Measurements from ENCODE around the gene ATP6V1B1.

Gene ATP6V1B1

DNA sequence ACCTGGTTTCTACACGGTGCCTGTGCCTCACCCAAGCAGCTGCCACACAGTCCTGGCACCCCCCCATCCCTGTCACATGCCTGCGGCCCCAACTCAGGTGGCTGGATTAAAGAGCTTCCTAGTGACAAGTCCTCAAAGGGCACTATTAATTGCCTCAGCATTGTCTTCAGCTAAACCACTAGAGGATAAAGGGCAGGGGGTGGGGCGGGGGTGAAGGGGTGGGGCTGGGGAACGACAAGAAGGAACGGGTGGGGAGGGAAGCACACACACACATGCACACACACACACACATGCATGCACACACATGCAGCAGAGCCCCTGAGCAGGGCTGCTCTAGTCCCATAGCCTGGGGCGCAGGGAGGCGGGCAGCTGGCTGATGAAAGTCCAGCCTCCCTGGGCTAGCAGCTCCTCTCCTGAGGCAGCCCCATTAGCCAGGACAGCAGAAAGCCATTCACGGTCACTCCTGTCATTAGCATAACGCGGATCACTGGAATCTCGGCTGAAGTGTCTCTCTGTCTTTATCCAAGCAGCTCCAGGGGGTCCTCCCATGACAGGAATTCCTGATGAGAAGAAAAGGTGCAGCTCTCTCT lies 66.4 kb downstream of the ATP6V1B1 start:
- no peaks in the 10 kb centered on the region for H3K36me3 ChIP-seq (ENCODE audit: control insufficient read depth in 4 of 4, insufficient read depth in 4 of 4, low read length in 3 of 4)
- CTCF ChIA-PET: interaction anchor here (1.0 to 4.8 kb wide), 12 partner anchors 10 to 391 kb away, joined by 3 to 14 read pairs (median 6); no protein-coding TSS in a partner anchor
- no peak overlapping the region for H3K4me3 ChIP-seq (ENCODE audit: control insufficient read depth in 1 of 7, extremely low read depth in 1 of 7, insufficient read depth in 4 of 7, low read depth in 2 of 7, low read length in 6 of 7)
- H3K9me3 ChIP-seq (ENCODE audit: control extremely low read depth in 1 of 5, control insufficient read depth in 4 of 5, insufficient read depth in 2 of 5, low read depth in 1 of 5, low read length in 4 of 5): no peaks in the 10 kb centered on the region
- no peak for DNase-seq
- H3K27ac ChIP-seq (ENCODE audit: insufficient read depth in 1 of 2, low read depth in 1 of 2, low read length in 2 of 2, poor library complexity in 1 of 2, severe bottlenecking in 2 of 2): no peak overlapping the region
- H3K27me3 ChIP-seq (replicated peaks in 2 of 5; ENCODE audit: control insufficient read depth in 4 of 5, insufficient read depth in 5 of 5, low read length in 4 of 5): peaks cover 0 to 4% (median 0%) of the 10 kb centered on the region in 5 experiments
- POLR2A ChIA-PET: no interaction called here
- WGBS (ENCODE audit: insufficient coverage): 98% methylated on average over 4 of the region's 11 CpGs
- peaks cover 0 to 12% (median 6%) of the 10 kb centered on the region in 4 experiments for H3K4me1 ChIP-seq (ENCODE audit: control extremely low read depth in 1 of 4, control insufficient read depth in 4 of 4, insufficient read depth in 4 of 4, low read length in 3 of 4)

DNA sequence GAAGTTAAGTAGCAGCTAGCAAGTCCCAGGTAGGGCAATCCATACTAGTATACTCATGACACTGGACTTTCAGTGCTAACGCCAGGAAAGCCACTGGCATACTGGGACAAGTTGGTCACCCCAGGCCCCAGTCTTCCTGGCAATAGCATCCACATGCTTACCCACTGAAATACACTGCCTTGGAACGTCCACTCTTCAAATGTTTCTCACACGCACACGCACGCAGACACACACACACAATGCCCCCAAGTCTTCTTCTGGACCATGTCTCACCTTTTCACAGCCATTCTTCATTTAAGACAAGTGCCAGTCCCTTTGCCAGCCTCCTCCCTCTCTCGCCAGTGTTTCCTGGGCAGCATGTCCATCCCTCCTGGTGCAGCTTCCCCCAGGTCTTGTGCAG lies 67.7 kb downstream of the ATP6V1B1 start:
- Histone ChIP-seq H3K4me3 (ENCODE audit: control insufficient read depth in 1 of 7, extremely low read depth in 1 of 7, insufficient read depth in 4 of 7, low read depth in 2 of 7, low read length in 6 of 7) (no peak overlapping the region), H3K9me3 (ENCODE audit: control extremely low read depth in 1 of 5, control insufficient read depth in 4 of 5, insufficient read depth in 2 of 5, low read depth in 1 of 5, low read length in 4 of 5) (no peaks in the 10 kb centered on the region), H3K36me3 (ENCODE audit: control insufficient read depth in 4 of 4, insufficient read depth in 4 of 4, low read length in 3 of 4) (no peaks in the 10 kb centered on the region), H3K4me1 (ENCODE audit: control extremely low read depth in 1 of 4, control insufficient read depth in 4 of 4, insufficient read depth in 4 of 4, low read length in 3 of 4) (peaks cover 0 to 12% (median 6%) of the 10 kb centered on the region in 4 experiments), H3K27ac (ENCODE audit: insufficient read depth in 1 of 2, low read depth in 1 of 2, low read length in 2 of 2, poor library complexity in 1 of 2, severe bottlenecking in 2 of 2) (no peak overlapping the region), H3K27me3 (replicated peaks in 2 of 5; ENCODE audit: control insufficient read depth in 4 of 5, insufficient read depth in 5 of 5, low read length in 4 of 5) (peaks cover 0 to 4% (median 0%) of the 10 kb centered on the region in 5 experiments)
- ChIA-PET CTCF (interaction anchor here (4.8 kb wide), 1 partner anchor 11 kb away, joined by 14 read pairs; no protein-coding TSS in a partner anchor), POLR2A (no interaction called here)
- no peak for DNase-seq
- WGBS (ENCODE audit: insufficient coverage): 98% methylated on average over 6 of the region's 6 CpGs

DNA sequence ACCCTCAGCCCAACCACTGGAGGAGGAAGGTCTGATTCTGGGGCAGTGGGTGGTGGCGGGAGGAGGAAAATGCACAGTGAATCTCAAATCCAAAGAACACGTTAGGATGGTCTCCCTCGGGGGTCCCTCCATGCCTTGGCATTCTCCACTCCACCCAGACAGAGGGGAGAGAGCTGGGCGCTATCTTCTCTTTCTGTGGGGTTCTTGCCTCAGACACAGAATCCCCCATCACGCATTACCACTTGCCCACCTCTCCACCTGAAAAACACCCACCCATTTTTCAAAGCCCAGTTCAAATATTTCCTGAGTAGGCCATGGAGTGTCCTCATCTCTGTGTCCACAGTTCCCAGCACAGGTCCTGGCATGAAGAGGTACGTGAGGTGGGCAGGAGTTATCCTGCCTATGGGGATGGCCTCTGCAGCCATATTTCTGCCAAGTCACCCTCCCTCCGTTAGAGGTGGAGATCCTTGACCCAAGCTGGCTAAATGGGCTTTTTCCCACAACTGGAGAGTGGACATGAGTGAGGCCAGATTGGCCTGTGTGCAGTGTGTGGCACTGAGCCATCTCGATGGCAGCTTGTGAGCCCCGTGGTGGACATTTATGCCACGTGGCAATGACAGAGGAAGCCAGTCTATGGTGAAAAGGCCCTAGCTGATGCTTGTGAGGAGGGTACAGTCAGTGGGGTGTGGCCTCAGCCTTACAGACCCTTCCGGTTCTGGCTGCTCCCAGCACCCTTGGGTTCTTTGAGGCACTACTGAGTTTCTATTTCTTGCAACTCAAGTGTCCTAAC lies 68.5 kb downstream of the ATP6V1B1 start:
- Histone ChIP-seq H3K4me3 (ENCODE audit: control insufficient read depth in 1 of 7, extremely low read depth in 1 of 7, insufficient read depth in 4 of 7, low read depth in 2 of 7, low read length in 6 of 7) (no peak overlapping the region), H3K4me1 (ENCODE audit: control extremely low read depth in 1 of 4, control insufficient read depth in 4 of 4, insufficient read depth in 4 of 4, low read length in 3 of 4) (peaks cover 0 to 12% (median 6%) of the 10 kb centered on the region in 4 experiments), H3K27me3 (replicated peaks in 2 of 5; ENCODE audit: control insufficient read depth in 4 of 5, insufficient read depth in 5 of 5, low read length in 4 of 5) (peaks cover 0 to 4% (median 0%) of the 10 kb centered on the region in 5 experiments), H3K36me3 (ENCODE audit: control insufficient read depth in 4 of 4, insufficient read depth in 4 of 4, low read length in 3 of 4) (no peaks in the 10 kb centered on the region), H3K27ac (ENCODE audit: insufficient read depth in 1 of 2, low read depth in 1 of 2, low read length in 2 of 2, poor library complexity in 1 of 2, severe bottlenecking in 2 of 2) (no peak overlapping the region), H3K9me3 (ENCODE audit: control extremely low read depth in 1 of 5, control insufficient read depth in 4 of 5, insufficient read depth in 2 of 5, low read depth in 1 of 5, low read length in 4 of 5) (no peaks in the 10 kb centered on the region)
- no peak for DNase-seq
- CTCF ChIA-PET: interaction anchor here (1.8 to 4.8 kb wide), 3 partner anchors 12 to 37 kb away, joined by 4 to 14 read pairs (median 11); no protein-coding TSS in a partner anchor
- POLR2A ChIA-PET: no interaction called here
- 85% methylated on average over 9 of the region's 11 CpGs for WGBS (ENCODE audit: insufficient coverage)

DNA sequence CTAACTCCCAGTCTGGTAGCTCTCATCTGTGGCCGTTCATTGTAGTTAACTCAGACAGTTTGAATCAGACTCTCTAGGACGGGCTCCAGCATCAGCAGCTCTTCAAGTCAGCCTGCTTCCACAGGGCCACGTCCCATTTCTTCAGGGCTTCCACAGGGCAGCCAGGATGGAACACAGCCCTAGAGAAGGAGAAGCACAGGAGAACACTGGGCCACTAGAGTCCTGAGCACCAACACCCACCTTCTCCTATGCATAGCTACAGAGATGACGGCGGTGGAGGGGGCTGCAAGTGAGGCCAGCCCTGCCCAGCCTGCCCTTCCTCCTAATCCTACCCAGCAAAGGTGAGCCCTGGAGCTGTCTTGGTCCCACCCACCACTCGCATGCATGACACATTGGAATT lies 69.2 kb downstream of the ATP6V1B1 start:
- DNase-seq: no peak
- 94% methylated on average over 6 of the region's 6 CpGs for WGBS (ENCODE audit: insufficient coverage)
- ChIA-PET POLR2A (no interaction called here), CTCF (interaction anchor here (1.8 to 4.8 kb wide), 3 partner anchors 12 to 38 kb away, joined by 4 to 14 read pairs (median 11); no protein-coding TSS in a partner anchor)
- Histone ChIP-seq H3K27me3 (replicated peaks in 2 of 5; ENCODE audit: control insufficient read depth in 4 of 5, insufficient read depth in 5 of 5, low read length in 4 of 5) (peaks cover 0 to 4% (median 0%) of the 10 kb centered on the region in 5 experiments), H3K9me3 (ENCODE audit: control extremely low read depth in 1 of 5, control insufficient read depth in 4 of 5, insufficient read depth in 2 of 5, low read depth in 1 of 5, low read length in 4 of 5) (no peaks in the 10 kb centered on the region), H3K27ac (ENCODE audit: insufficient read depth in 1 of 2, low read depth in 1 of 2, low read length in 2 of 2, poor library complexity in 1 of 2, severe bottlenecking in 2 of 2) (no peak overlapping the region), H3K36me3 (ENCODE audit: control insufficient read depth in 4 of 4, insufficient read depth in 4 of 4, low read length in 3 of 4) (no peaks in the 10 kb centered on the region), H3K4me3 (ENCODE audit: control insufficient read depth in 1 of 7, extremely low read depth in 1 of 7, insufficient read depth in 4 of 7, low read depth in 2 of 7, low read length in 6 of 7) (no peak overlapping the region), H3K4me1 (ENCODE audit: control extremely low read depth in 1 of 4, control insufficient read depth in 4 of 4, insufficient read depth in 4 of 4, low read length in 3 of 4) (peaks cover 0 to 8% (median 4%) of the 10 kb centered on the region in 4 experiments)

DNA sequence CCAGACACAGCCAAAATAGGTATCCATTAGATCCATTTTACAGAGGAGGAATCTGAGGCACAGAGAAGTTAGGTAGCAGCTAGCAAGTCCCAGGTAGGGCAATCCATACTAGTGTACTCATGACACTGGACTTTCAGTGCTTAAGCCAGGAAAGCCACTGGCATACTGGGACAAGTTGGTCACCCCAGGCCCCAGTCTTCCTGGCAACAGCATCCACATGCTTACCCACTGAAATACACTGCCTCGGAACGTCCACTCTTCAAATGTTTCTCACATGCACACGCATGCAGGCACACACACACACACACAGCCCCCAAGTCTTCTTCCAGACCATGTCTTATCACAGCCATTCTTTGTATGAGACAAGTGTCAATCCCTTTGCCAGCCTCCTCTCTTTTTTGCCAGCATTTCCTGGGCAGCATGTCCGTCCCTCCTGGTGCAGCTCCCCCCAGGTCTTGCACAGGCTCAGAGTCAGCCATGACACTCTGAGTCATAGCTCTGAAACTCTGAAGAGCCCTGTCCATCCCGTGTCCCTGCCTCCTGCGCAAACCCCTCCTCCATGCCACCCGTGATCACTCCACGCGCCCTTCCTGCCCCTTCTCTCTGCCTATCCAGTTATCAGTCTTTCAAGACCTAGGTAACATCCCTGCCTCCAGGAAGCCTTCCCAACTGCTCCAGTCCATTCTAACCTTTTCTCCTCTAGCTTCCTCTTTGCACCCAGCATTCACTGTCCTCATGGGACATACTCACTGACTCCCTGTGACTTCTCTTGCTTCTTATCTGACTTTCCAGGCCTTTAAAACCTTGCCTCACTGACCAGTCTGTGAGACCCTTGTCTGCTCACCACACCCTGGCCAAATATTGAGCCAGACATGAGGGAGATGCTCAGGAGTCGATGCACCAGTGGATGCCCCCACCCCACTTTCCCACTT lies 69.8 kb downstream of the ATP6V1B1 start:
- ChIA-PET POLR2A (interaction anchor here (0.5 kb wide), 1 partner anchor 51 kb away, joined by 3 read pairs; no protein-coding TSS in a partner anchor), CTCF (interaction anchor here (1.8 to 4.8 kb wide), 3 partner anchors 13 to 39 kb away, joined by 4 to 14 read pairs (median 11); no protein-coding TSS in a partner anchor)
- Histone ChIP-seq H3K4me3 (ENCODE audit: control insufficient read depth in 1 of 7, extremely low read depth in 1 of 7, insufficient read depth in 4 of 7, low read depth in 2 of 7, low read length in 6 of 7) (no peak overlapping the region), H3K27ac (ENCODE audit: insufficient read depth in 1 of 2, low read depth in 1 of 2, low read length in 2 of 2, poor library complexity in 1 of 2, severe bottlenecking in 2 of 2) (no peak overlapping the region), H3K27me3 (replicated peaks in 2 of 5; ENCODE audit: control insufficient read depth in 4 of 5, insufficient read depth in 5 of 5, low read length in 4 of 5) (peaks cover 0 to 4% (median 0%) of the 10 kb centered on the region in 5 experiments), H3K4me1 (ENCODE audit: control extremely low read depth in 1 of 4, control insufficient read depth in 4 of 4, insufficient read depth in 4 of 4, low read length in 3 of 4) (peaks cover 0 to 8% (median 4%) of the 10 kb centered on the region in 4 experiments), H3K36me3 (ENCODE audit: control insufficient read depth in 4 of 4, insufficient read depth in 4 of 4, low read length in 3 of 4) (no peaks in the 10 kb centered on the region), H3K9me3 (ENCODE audit: control extremely low read depth in 1 of 5, control insufficient read depth in 4 of 5, insufficient read depth in 2 of 5, low read depth in 1 of 5, low read length in 4 of 5) (no peaks in the 10 kb centered on the region)
- 97% methylated on average over 10 of the region's 10 CpGs for WGBS (ENCODE audit: insufficient coverage)
- no peak for DNase-seq

DNA sequence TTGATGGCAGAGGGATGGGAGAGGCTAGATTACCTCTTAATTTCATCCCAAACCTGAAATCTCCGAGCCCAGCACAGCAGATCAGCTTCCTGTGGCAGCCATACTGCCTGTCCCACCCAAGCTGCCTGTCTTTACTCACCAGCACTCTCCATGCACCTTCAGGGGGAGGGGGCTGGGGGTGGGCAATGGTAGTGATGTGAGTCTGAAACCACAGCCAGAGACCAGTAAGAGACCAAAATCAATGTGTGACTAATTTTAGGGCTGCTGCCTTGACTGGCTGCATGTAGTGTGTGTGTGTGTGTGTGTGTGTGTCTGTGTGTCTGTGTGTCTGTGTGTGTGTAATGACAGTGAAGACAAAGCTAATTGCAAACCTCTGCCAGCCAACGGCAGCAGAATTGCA lies 70.6 kb downstream of the ATP6V1B1 start:
- Histone ChIP-seq H3K27me3 (replicated peaks in 2 of 5; ENCODE audit: control insufficient read depth in 4 of 5, insufficient read depth in 5 of 5, low read length in 4 of 5) (peaks cover 0 to 4% (median 0%) of the 10 kb centered on the region in 5 experiments), H3K4me1 (ENCODE audit: control extremely low read depth in 1 of 4, control insufficient read depth in 4 of 4, insufficient read depth in 4 of 4, low read length in 3 of 4) (peaks cover 0 to 1% (median under 1%) of the 10 kb centered on the region in 4 experiments), H3K27ac (ENCODE audit: insufficient read depth in 1 of 2, low read depth in 1 of 2, low read length in 2 of 2, poor library complexity in 1 of 2, severe bottlenecking in 2 of 2) (no peak overlapping the region), H3K9me3 (ENCODE audit: control extremely low read depth in 1 of 5, control insufficient read depth in 4 of 5, insufficient read depth in 2 of 5, low read depth in 1 of 5, low read length in 4 of 5) (no peaks in the 10 kb centered on the region), H3K36me3 (ENCODE audit: control insufficient read depth in 4 of 4, insufficient read depth in 4 of 4, low read length in 3 of 4) (no peaks in the 10 kb centered on the region), H3K4me3 (ENCODE audit: control insufficient read depth in 1 of 7, extremely low read depth in 1 of 7, insufficient read depth in 4 of 7, low read depth in 2 of 7, low read length in 6 of 7) (no peak overlapping the region)
- 88% methylated on average over 1 of the region's 2 CpGs for WGBS (ENCODE audit: insufficient coverage)
- ChIA-PET CTCF (no interaction called here), POLR2A (interaction anchor here (0.5 kb wide), 1 partner anchor 50 kb away, joined by 3 read pairs; no protein-coding TSS in a partner anchor)
- no peak for DNase-seq
